OCI-M2 (cell line): ENCODE results near the gene OR8B8.
"Not testable (repeated sequence)": the region's sequence is repeated elsewhere in the genome, so short reads cannot be mapped to it uniquely, and the experiment has no call there.

Source experiments
- DNase-seq: peaks from one replicate; lab custom pipeline; 2025; ENCODE audit not compliant: unreplicated experiment; lab: John Stamatoyannopoulos, UW

OR8B8 gene

DNA sequence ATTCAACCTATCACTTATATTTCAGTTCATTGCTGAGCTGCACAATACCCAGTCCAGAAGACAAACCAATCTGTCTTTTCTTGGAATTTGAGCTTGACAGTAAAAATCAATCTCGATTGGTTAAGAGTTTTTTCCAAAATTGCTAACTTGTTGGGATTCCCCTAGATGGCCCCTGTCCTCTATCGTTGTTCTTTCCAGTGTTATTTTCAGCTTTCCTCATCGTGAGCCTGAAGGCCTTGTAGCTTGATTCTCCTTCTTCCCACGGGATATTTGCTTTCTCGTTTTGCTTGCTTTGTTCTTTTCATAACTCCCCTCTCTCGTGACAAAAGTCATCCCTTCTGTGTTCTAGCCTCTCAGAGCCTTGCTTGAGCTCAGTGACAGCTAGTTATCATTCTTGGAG lies 3.1 kb downstream of the OR8B8 start:
- no peak for DNase-seq

DNA sequence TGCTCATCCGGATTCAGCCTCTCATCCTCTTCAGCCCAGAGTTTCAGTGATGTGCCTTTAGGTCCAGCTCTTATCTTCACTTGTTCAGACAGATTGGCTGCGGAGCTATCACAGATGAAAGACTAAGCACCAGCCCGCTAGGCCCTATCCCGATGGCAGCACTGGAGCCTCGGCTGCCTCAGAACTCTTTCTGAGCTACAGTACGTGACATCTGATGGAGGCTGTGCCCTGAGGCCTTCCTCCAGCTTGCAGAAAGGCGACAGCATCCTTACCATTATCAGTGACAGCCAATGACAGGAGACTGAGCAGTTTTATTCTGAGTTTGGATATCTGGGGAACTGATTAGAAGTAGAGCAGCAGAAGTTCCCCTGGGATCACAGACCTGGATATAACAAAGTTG lies 4.0 kb downstream of the OR8B8 start:
- no peak for DNase-seq

GRCh38 chr11:124441081-124441480 lies 4.4 kb downstream of the OR8B8 start:
- no peak for DNase-seq

DNA sequence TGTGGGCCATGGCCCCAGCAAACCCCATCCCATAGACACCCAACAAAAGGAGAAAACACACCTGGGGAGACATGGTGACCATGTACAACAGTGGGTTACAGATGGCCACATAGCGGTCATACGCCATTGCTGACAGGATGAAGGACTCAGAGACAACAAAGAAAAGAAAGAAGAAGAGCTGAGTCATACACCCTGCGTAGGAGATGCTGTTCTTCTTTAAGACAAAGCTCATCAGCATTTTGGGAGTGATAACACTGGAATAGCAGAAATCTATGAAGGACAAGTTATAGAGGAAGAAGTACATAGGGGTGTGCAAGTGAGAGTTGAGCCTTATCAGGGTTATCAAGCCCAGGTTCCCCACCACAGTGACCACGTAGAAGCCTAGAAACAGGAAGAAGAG lies 4.9 kb downstream of the OR8B8 start:
- no peak for DNase-seq

DNA sequence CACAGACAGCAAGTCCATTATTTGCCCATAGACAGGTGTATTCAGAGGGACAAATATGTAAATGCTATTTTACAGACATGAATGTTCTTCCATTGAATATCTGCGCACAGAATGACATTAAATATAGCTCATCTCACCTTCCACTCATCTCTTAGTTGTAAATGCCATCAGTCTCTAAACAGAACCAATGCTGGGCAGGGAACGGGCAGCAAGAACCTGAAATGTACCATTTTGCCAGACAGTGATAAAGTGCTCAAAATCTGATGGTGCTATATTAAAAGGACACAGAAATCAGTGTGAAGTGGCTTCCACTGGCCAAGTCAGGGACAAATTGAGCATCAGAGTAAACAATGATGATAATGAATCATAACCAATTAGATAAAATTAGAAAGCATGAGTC lies 10.8 kb downstream of the OR8B8 start:
- no peak for DNase-seq

GRCh38 chr11:124429599-124429998 lies 15.9 kb downstream of the OR8B8 start:
- no peak for DNase-seq

DNA sequence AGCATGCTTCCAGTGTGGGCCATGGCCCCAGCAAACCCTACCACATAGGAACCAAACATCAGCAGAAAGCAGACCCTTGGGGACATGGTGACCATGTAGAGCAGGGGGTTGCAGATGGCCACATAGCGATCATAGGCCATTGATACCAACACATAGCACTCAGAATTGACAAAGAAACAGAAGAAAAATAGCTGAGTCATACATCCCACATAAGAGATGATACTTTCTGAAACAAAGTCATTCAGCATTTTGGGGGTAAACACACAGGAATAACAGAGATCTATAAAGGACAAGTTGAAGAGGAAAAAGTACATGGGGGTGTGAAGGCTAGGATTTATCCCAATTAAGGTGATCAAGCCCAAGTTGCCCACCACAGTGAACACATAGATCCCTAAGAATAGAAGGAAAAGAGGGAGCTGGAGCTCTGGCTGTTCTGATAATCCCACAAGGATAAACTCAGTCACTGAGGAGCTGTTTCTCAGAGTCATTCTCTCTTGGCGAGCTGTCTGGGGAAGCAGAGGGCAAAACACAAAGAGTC lies 21.0 kb downstream of the OR8B8 start, which contains the start of gene OR8B4:
OR8B4 (minus strand) TSS at position 488 of the 538 bp plus-strand sequence; CDS start at position 488, 0 bp downstream.
- DNase-seq, result no peak

DNA sequence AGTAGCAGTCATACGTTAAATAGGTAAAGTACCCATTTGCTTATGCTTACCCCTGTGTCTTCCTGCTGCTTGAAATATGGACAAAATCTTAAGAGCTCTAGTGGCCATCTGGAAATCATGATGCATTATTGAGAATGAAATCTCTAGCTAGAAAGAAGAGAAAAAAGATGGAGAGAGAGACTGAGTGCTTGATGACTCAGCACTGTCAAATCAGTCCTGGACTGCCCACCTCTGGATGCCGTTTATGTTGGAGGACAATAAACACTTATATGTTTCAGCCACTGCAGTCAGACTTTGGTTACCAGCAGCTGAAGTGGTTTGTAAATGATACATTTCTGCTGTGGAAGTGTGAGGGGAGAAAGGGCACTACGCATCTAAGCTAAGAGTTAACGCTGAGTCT lies 24.5 kb downstream of the OR8B8 start:
- DNase-seq, result no peak

DNA sequence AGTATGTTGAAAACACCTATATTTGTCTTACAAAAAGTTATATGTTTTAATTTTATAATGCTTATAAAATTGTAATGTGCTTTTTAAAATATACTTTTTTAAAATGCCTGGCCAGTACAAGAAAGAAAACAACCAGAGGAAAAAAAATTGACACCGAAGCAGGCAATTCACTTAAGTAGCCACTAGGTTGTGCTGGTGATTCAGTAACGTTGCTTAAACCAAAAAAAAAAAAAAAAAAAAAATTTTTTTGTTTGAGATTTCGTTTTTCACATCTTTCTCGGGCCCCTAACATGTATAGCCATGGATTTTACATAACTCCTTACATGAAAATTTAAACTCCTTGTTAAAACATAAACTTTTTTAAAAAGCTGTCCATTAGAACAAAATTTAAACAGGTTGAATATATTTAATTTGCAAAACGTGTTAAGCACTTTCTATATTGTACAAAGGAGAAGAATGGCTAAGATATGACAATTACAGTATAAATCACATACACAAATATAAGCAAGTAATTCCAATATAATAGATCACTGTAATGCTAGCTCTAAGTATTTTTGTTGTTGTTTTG lies 30.1 kb downstream of the OR8B8 start:
- no peak for DNase-seq

- DNase-seq, result no peak
Measured at GRCh38 chr11:124409906-124410305, 35.6 kb downstream of the OR8B8 start.

DNA sequence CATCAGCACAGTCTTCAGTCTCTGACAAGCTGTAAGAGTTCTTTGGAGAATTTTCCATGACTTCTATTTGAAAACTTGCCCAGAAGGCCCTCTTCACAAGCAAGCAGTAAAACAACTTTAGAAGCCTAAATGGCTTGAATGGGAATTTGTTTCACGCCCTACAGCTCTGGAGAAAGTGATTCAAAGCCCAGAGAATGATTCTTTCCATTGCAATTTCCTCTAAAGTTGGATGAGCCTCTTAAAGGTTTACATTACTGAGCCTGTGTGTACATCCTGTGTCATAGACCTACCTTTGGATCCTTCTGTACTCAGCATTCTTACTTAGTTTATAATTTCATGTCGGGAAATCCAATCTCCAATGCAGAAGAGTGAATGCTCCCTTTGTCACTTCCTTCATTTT lies 39.9 kb downstream of the OR8B8 start:
- no peak for DNase-seq

DNA sequence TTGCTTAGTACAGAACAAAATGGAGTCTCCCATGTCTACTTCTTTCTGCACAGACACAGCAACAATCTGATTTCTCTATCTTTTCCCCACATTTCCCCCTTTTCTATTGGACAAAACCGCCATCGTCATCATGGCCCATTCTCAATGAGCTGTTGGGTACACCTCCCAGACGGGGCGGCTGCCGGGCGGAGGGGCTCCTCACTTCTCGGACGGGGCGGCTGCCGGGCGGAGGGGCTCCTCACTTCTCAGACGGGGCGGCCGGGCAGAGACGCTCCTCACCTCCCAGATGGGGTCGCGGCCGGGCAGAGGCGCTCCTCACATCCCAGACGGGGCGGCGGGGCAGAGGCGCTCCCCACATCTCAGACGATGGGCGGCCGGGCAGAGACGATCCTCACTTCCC lies 42.3 kb downstream of the OR8B8 start:
- DNase-seq, result not testable (repeated sequence)

- DNase-seq, result no peak
Measured at GRCh38 chr11:124402326-124402922, 43.1 kb downstream of the OR8B8 start.

- no peak for DNase-seq
Measured at GRCh38 chr11:124398924-124399323, 46.6 kb downstream of the OR8B8 start, which contains the start of gene OR8B3. OR8B3 (minus strand) TSS chr11:124399024; CDS start chr11:124397351, 1,673 bp downstream.

DNA sequence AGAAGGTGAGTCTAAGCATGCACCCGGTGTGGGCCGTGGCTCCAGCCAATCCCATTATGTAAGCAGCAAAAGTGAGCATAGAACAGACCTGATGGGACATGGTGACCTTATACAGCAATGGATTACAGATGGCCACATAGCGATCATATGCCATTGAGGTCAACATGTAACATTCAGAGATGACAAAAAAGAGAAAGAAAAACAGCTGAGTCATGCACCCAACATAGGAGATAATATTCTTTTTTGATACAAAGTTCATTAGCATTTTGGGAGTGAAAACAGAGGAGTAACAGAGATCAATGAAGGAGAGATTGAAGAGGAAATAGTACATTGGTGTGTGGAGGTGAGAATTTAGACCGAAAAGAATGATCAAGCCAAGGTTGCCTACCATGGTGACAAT lies 48.6 kb downstream of the OR8B8 start:
- DNase-seq, result not testable (repeated sequence)

DNA sequence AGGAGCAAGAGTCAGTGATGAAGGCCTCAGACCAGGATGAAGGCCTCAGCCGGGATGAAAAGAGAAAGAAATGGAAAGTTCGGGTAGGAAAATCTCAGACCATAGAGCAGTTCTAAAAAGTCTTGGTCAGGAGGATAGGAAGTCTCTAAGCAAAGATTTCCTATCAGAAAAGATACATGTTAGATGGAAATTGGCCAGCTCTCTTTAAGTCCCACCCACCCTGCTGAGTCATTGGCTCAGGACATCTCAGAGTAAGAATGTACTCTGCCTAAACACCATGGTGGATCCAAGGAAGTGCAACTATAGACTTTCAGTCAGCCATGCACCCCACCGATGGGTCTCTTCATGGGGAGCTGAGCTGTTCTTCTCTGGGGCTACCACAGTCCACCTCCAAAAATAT lies 51.1 kb downstream of the OR8B8 start:
- no peak for DNase-seq
